ENCODE data around the gene RPS6KA2.
A peak's percentile ranks its signal among the peaks of the same experiment; 100 is the strongest.
"Not testable (repeated sequence)": the region's sequence is repeated elsewhere in the genome, so short reads cannot be mapped to it uniquely, and the experiment has no call there.

RPS6KA2 gene

GRCh38 chr6:166595061-166595780 is 31.8 kb downstream of the RPS6KA2 start:
- DNase-seq (ENCODE audit: low read depth in 1 of 2, low spot score in 1 of 2): no peak

- DNase-seq (ENCODE audit: low read depth in 1 of 2, low spot score in 1 of 2): no peak
Measured at GRCh38 chr6:166592821-166593220, 34.2 kb downstream of the RPS6KA2 start.

GRCh38 chr6:166591961-166592520 is 35.0 kb downstream of the RPS6KA2 start:
- no peak for DNase-seq (ENCODE audit: low read depth in 1 of 2, low spot score in 1 of 2)

- no peak for DNase-seq (ENCODE audit: low read depth in 1 of 2, low spot score in 1 of 2)
Measured at GRCh38 chr6:166591026-166591425, 36.0 kb downstream of the RPS6KA2 start.

GRCh38 chr6:166589786-166590574 is 37.1 kb downstream of the RPS6KA2 start:
- no peak for DNase-seq (ENCODE audit: low read depth in 1 of 2, low spot score in 1 of 2)

- DNase-seq (ENCODE audit: low read depth in 1 of 2, low spot score in 1 of 2): no peak
Measured at GRCh38 chr6:166589337-166589731, 37.7 kb downstream of the RPS6KA2 start.

- no peak for DNase-seq (ENCODE audit: low read depth in 1 of 2, low spot score in 1 of 2)
Measured at GRCh38 chr6:166588691-166589336, 38.2 kb downstream of the RPS6KA2 start.

- DNase-seq (ENCODE audit: low read depth in 1 of 2, low spot score in 1 of 2): no peak
Measured at GRCh38 chr6:166587631-166588413, 39.2 kb downstream of the RPS6KA2 start.

GRCh38 chr6:166586424-166587156 is 40.5 kb downstream of the RPS6KA2 start, which contains the start of gene RAMACL:
RAMACL (minus strand) TSS chr6:166586678; CDS start chr6:166586477, 201 bp downstream.
- DNase-seq (ENCODE audit: low read depth in 1 of 2, low spot score in 1 of 2): peak in 1 of 2 donors; percentile 21

GRCh38 chr6:166584853-166585429 is 42.1 kb downstream of the RPS6KA2 start:
- no peak for DNase-seq (ENCODE audit: low read depth in 1 of 2, low spot score in 1 of 2)

- DNase-seq (ENCODE audit: low read depth in 1 of 2, low spot score in 1 of 2): no peak
Measured at GRCh38 chr6:166584155-166584554, 42.9 kb downstream of the RPS6KA2 start.

- DNase-seq (ENCODE audit: low read depth in 1 of 2, low spot score in 1 of 2): no peak
Measured at GRCh38 chr6:166583230-166583965, 43.7 kb downstream of the RPS6KA2 start.

- DNase-seq (ENCODE audit: low read depth in 1 of 2, low spot score in 1 of 2): no peak
Measured at GRCh38 chr6:166582258-166582657, 44.8 kb downstream of the RPS6KA2 start.

- DNase-seq (ENCODE audit: low read depth in 1 of 2, low spot score in 1 of 2): not testable (repeated sequence)
Measured at GRCh38 chr6:166581801-166582200, 45.2 kb downstream of the RPS6KA2 start.

GRCh38 chr6:166581091-166581511 is 46.0 kb downstream of the RPS6KA2 start:
- DNase-seq (ENCODE audit: low read depth in 1 of 2, low spot score in 1 of 2): no peak

- DNase-seq (ENCODE audit: low read depth in 1 of 2, low spot score in 1 of 2): no peak
Measured at GRCh38 chr6:166580076-166581050, 46.7 kb downstream of the RPS6KA2 start.

GRCh38 chr6:166579237-166579850 is 47.7 kb downstream of the RPS6KA2 start:
- no peak for DNase-seq (ENCODE audit: low read depth in 1 of 2, low spot score in 1 of 2)

All from activated CD4-positive, alpha-beta T cell treated with anti-CD3 and anti-CD28 coated beads, Interleukin-2, amount 50 U/mL, for 24 hours (primary cell).